Body of pancreas (tissue), 4 donors: ENCODE results near the gene P2RX6. TPM values are rescaled to one million over a fixed set of nuclear protein-coding genes. Genes with fewer than 3 reads are reported as not detected.

Experiments used
- ATAC-seq: fragments of 150-250 bp; one replicate; pipeline ENCODE4 v1.9.1; 2016
- DNase-seq, 4 donors: peaks; one replicate each; pipeline ENCODE4 v3.0.0-alpha.2; 2019
- H3K27ac ChIP-seq, 4 donors: fragments of 200-600 bp; sonication (generic); 1 replicate in 3 of 4; 2 replicates in 1 of 4; pipeline versions ENCODE4 v1.5.1 to v1.6.1; 2016 to 2019; ENCODE audit warnings: mild to moderate bottlenecking in 1 of 4, mixed read lengths in 1 of 4, moderate library complexity in 1 of 4
- H3K27me3 ChIP-seq, 2 donors: fragments of 200-600 bp; sonication (generic); one replicate each; pipeline ENCODE4 v1.6.0; 2016; ENCODE audit warnings: mild to moderate bottlenecking in 1 of 2
- H3K36me3 ChIP-seq, 2 donors: fragments of 200-600 bp; sonication (generic); replicated peaks in 1 of 2; 2 replicates each; pipeline ENCODE4 v1.5.1; 2016; ENCODE audit warnings: low read depth in 2 of 2; ENCODE audit not compliant: insufficient read depth in 1 of 2
- H3K4me1 ChIP-seq: fragments of 200-600 bp; sonication (generic); one replicate; pipeline ENCODE4 v1.6.0; 2016
- H3K4me3 ChIP-seq, 2 donors: fragments of 200-600 bp; sonication (generic); 1 replicate in 1 of 2; 2 replicates in 1 of 2; pipeline ENCODE4 v1.5.1; 2016 to 2019
- H3K9me3 ChIP-seq, 3 donors: fragments of 200-600 bp; sonication (generic); 1 replicate in 2 of 3; 2 replicates in 1 of 3; pipeline ENCODE4 v1.5.1; 2016
- POLR2A ChIP-seq, 3 donors: fragments of 450-650 bp; IDR thresholded peaks; one replicate each; pipeline ENCODE4 v1.6.1; 2016; ENCODE audit warnings: antibody characterized with exemption in 3 of 3, mild to moderate bottlenecking in 2 of 3
- WGBS, 2 donors: methylation state at CpG; one replicate each; pipeline ENCODE4 v1.1.5; 2017; 5-methylcytosine and 5-hydroxymethylcytosine counted together
- intact Hi-C: fragments of 100-400 bp; cut with DNase I; formaldehyde crosslinking; loops from one replicate; pipeline ENCODE4 v1.15.1; 2023
- total RNA-seq, 2 donors: library from RNA; depleted of rRNA; stranded (reverse); fragments of >200 nt; gene quantifications; one replicate each; pipeline ENCODE4 v1.1.0, GENCODE V29; 2016
- TF ChIP-seq, protein P1 (sequence below), 7 experiments: fragments of 450-650 bp in 4 of 7; fragments of 200-600 bp in 3 of 7; sonication (generic) in 3 of 7; IDR thresholded peaks; one replicate each; pipeline ENCODE4 v1.5.1; 2016 to 2019; ENCODE audit warnings: antibody characterized with exemption in 7 of 7

P2RX6 gene
- total RNA-seq, 2 donors from 2014 or later: not detected

- ATAC-seq: no peak
- Histone ChIP-seq H3K27me3 (no peaks in the 10 kb centered on the region), H3K36me3 (no peaks in the 10 kb centered on the region), H3K4me1 (no peaks in the 10 kb centered on the region), H3K27ac (no peak overlapping the region), H3K9me3 (no peaks in the 10 kb centered on the region), H3K4me3 (no peak overlapping the region)
- TF ChIP-seq POLR2A (IDR thresholded peaks at IDR 0.05): no peak
- TF ChIP-seq, protein P1, sequence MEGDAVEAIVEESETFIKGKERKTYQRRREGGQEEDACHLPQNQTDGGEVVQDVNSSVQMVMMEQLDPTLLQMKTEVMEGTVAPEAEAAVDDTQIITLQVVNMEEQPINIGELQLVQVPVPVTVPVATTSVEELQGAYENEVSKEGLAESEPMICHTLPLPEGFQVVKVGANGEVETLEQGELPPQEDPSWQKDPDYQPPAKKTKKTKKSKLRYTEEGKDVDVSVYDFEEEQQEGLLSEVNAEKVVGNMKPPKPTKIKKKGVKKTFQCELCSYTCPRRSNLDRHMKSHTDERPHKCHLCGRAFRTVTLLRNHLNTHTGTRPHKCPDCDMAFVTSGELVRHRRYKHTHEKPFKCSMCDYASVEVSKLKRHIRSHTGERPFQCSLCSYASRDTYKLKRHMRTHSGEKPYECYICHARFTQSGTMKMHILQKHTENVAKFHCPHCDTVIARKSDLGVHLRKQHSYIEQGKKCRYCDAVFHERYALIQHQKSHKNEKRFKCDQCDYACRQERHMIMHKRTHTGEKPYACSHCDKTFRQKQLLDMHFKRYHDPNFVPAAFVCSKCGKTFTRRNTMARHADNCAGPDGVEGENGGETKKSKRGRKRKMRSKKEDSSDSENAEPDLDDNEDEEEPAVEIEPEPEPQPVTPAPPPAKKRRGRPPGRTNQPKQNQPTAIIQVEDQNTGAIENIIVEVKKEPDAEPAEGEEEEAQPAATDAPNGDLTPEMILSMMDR (IDR thresholded peaks at IDR 0.05): no peak
- intact Hi-C loops: no loop called here
- WGBS, 2 donors: 47 to 49% methylated on average over 13 of the region's 13 CpGs
- DNase-seq: no peak
Measured at GRCh38 chr22:21064917-21065864, 50.2 kb downstream of the P2RX6 start.

DNA sequence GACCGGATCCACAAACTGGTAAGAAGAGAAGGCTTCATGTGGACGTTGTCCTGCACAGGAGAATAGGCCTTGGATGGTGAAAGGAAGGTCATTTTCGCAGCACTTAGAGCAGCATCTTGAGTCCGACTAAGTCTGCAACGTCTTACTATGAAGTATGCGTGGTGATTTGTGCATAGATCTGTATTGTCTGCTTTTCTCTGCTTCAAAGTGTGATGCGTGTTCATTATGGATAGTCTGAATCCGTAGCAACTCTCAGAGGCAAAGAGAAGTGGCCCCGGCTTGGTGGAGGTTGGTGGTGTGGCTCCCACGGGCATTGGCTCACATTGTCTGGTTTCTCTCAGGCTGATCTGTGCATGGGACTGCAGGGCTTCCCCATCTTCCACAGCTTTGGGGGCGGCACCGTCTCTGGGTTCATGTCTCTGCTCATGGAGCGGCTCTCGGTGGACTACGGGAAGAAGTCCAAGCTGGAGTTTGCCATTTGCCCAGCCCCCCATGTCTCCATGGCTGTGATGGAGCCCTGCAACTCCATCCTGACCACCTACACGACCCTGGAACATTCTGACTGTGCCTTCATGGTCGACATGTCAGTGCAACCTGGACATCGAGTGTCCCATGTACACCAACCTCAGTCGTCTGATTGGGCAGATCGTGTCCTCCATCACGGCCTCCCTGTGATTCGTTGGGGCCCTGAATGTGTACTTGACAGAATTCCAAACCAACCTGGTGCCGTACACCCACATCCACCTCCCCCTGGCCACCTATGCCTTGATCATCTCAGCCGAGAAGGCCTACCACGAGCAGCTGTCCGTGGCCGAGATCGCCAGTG is 52.3 kb downstream of the P2RX6 start:
- H3K4me1 ChIP-seq: no peaks in the 10 kb centered on the region
- no peaks in the 10 kb centered on the region for H3K27me3 ChIP-seq
- H3K36me3 ChIP-seq: no peaks in the 10 kb centered on the region
- no peak for ATAC-seq
- intact Hi-C loops: no loop called here
- 80 to 83% methylated on average over 15 to 28 of the region's 28 CpGs for WGBS, 2 donors
- no peak for TF ChIP-seq POLR2A (IDR thresholded peaks at IDR 0.05)
- TF ChIP-seq, protein P1 (IDR thresholded peaks at IDR 0.05): no peak
- H3K27ac ChIP-seq: no peak overlapping the region
- no peak overlapping the region for H3K4me3 ChIP-seq
- no peaks in the 10 kb centered on the region for H3K9me3 ChIP-seq
- DNase-seq: no peak

DNA sequence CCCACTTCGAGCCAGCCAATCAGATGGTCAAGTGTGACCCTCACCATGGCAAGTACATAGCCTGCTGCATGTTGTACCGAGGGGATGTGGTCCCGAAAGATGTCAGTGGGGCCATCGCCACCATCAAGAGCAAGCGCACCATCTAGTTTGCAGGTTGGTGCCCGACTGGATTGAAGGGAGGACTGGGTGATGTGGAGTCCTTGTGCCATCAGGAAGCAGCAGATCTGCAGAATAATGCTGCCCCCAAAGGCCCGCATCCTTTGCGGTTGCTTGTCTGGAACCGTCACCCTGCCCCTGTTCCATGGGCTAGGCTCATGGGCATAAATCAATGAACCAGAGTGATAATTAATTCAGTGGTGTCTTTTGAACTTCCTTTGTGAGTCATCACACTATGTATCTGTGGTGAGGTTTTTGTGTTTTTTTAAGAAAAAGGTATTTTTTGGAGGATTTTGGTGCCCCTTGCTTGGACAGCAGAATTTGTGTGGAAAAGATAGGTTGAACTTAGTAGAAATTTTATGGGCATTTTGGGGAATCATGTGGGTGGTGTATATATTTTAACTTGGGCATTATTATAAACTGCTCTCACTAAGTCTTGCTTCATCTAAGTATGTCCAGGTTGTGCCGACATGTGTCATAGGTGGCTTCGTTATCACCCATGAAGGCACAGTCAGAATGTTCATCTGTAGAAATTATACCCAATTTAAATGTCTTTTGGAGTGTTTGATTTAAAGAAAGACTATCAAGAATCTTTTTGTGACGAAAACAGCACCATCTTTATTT is 53.1 kb downstream of the P2RX6 start:
- no peak overlapping the region for H3K4me3 ChIP-seq
- DNase-seq: no peak

GRCh38 chr22:21068681-21069276 is 53.8 kb downstream of the P2RX6 start:
- Histone ChIP-seq H3K36me3 (no peaks in the 10 kb centered on the region), H3K9me3 (no peaks in the 10 kb centered on the region), H3K27me3 (no peaks in the 10 kb centered on the region), H3K4me3 (no peak overlapping the region), H3K4me1 (no peaks in the 10 kb centered on the region), H3K27ac (no peak overlapping the region)
- no peak for TF ChIP-seq POLR2A (IDR thresholded peaks at IDR 0.05)
- ATAC-seq (no peak), DNase-seq (no peak)
- WGBS, 2 donors: 75 to 78% methylated on average over 4 of the region's 4 CpGs
- intact Hi-C loops: no loop called here

More for the DNA sequence above, 53.1 kb downstream of the P2RX6 start:
- no peak overlapping the region for H3K27ac ChIP-seq
- H3K9me3 ChIP-seq: no peaks in the 10 kb centered on the region
- TF ChIP-seq, protein P1 (IDR thresholded peaks at IDR 0.05): no peak
- no peak for TF ChIP-seq POLR2A (IDR thresholded peaks at IDR 0.05)
- H3K4me1 ChIP-seq: no peaks in the 10 kb centered on the region
- no peaks in the 10 kb centered on the region for H3K36me3 ChIP-seq
- 86 to 89% methylated on average over 7 to 12 of the region's 12 CpGs for WGBS, 2 donors
- ATAC-seq: no peak
- intact Hi-C loops: no loop called here
- no peaks in the 10 kb centered on the region for H3K27me3 ChIP-seq
